ENCODE measurements around the gene ZNF135.

The ZNF135 gene

DNA sequence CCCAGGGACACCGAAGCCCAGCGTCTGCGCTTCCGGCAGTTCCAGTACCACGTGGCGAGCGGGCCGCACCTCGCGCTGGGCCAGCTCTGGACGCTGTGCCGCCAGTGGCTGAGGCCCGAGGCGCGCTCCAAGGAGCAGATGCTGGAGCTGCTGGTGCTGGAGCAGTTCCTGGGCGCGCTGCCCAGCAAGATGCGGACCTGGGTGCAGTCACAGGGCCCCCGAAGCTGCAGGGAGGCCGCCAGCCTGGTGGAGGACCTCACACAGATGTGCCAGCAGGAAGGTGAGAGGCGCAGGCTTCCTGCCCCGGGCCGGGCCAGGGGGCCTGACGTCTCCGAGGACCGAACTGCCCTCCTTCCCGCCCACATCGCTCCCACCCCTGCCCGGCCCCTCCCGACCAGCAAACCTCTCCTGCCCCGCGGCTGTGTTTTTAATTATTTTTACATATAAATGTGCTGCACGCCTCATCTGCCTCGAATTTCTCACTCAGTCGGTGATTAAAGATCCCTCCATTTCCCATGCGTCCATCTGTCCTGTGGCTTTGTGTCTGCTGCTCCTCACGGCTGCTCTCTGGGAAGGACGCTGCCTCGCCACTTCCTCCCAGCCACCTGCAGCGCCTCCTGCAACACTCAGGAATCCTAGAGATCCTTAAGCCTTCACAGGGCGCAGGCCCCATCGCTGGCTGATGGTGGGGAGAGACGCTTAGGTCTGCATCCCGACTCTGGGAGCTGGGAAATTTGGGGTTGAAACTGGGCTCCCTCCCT, 21.0 kb upstream of the ZNF135 start:
- Histone ChIP-seq H3K4me1 (no peaks in the 10 kb centered on the region), H3K27me3 (no peaks in the 10 kb centered on the region), H3K4me3 (ENCODE audit: low read depth, low read length) (no peak overlapping the region), H3K9me3 (peaks cover 3% of the 10 kb centered on the region; the same call in 1 of the 2 replicates), H3K36me3 (no peaks in the 10 kb centered on the region)
- TF ChIP-seq, protein P1, sequence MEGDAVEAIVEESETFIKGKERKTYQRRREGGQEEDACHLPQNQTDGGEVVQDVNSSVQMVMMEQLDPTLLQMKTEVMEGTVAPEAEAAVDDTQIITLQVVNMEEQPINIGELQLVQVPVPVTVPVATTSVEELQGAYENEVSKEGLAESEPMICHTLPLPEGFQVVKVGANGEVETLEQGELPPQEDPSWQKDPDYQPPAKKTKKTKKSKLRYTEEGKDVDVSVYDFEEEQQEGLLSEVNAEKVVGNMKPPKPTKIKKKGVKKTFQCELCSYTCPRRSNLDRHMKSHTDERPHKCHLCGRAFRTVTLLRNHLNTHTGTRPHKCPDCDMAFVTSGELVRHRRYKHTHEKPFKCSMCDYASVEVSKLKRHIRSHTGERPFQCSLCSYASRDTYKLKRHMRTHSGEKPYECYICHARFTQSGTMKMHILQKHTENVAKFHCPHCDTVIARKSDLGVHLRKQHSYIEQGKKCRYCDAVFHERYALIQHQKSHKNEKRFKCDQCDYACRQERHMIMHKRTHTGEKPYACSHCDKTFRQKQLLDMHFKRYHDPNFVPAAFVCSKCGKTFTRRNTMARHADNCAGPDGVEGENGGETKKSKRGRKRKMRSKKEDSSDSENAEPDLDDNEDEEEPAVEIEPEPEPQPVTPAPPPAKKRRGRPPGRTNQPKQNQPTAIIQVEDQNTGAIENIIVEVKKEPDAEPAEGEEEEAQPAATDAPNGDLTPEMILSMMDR (IDR thresholded peaks at IDR 0.05; ENCODE audit: low read depth, low read length), result no peak
- peak; percentile 26 for DNase-seq

- no peaks in the 10 kb centered on the region for H3K4me1 ChIP-seq
- DNase-seq, result no peak
Observed at GRCh38 chr19:58038688-58039204, 20.3 kb upstream of the ZNF135 start.

DNA sequence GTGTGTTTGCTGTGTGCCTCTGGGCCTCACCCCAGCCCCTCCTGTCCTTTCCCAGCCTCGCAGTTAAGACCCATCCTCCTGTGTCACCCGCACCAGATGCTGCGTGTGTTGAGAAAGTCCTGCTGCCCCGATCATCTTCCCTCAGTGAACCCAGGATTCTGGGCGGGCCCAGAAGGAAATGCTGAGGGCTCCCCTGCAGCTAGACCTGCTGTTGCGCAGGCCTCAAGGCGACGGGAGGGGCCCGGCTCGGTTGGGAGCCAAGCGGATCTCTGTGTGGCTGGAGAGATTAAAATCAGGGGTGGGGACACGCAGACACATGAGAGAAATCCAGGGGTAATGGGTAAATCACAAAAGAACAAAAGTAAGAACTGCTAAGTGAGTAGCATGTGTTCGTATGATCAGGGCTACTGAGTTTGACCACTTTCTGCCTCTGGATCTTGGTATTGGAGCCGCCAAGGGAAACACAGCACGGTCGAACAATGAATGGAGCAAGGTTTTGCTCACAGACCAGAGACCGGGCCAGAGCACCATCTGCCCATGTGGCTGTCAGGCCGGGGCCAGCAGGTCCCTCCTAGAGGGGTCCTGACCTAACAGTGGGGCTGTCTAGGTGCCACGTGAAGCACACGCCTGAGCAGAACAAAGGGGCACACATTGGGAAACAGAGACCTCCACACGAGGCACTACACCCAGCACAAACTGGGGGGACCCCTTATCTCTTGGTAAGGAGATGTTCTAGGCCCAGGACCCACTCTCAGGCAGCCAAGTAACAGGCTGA, 18.1 kb upstream of the ZNF135 start:
- Histone ChIP-seq H3K4me1 (no peaks in the 10 kb centered on the region), H3K27me3 (no peaks in the 10 kb centered on the region), H3K36me3 (no peaks in the 10 kb centered on the region), H3K4me3 (ENCODE audit: low read depth, low read length) (no peak overlapping the region), H3K9me3 (peaks cover 3% of the 10 kb centered on the region; the same call in 1 of the 2 replicates)
- TF ChIP-seq, protein P1 (IDR thresholded peaks at IDR 0.05; ENCODE audit: low read depth, low read length), result no peak
- DNase-seq, result no peak

More at GRCh38 chr19:58038688-58039204, 20.3 kb upstream of the ZNF135 start:
- Histone ChIP-seq H3K9me3 (peaks cover 3% of the 10 kb centered on the region; the same call in 1 of the 2 replicates), H3K27me3 (no peaks in the 10 kb centered on the region), H3K4me3 (ENCODE audit: low read depth, low read length) (no peak overlapping the region), H3K36me3 (no peaks in the 10 kb centered on the region)
- TF ChIP-seq, protein P1 (IDR thresholded peaks at IDR 0.05; ENCODE audit: low read depth, low read length), result no peak

- H3K9me3 ChIP-seq, result peaks cover 3% of the 10 kb centered on the region; the same call in 1 of the 2 replicates
- TF ChIP-seq, protein P1 (IDR thresholded peaks at IDR 0.05; ENCODE audit: low read depth, low read length), result no peak
Observed at GRCh38 chr19:58042495-58043340, 16.4 kb upstream of the ZNF135 start.

DNA sequence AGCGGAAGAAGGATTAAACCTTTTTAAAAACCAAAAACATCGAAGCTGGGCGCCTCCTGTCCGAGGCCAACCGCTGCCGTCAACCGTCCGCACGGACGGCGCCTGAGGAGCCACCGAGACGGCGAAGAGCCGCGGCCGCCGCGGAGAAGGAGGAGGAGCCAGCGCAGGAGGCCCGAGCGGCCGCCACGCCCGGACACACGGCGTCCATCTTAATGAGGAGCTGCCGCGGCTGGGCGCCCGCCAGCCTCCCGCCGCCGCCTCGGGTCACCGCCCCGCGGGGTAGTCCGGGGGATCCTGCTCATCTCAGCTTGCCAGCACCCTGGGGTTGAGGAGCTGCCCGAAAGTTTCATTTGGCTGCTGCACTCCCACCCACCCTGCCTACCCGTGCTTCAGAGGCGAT, 14.7 kb upstream of the ZNF135 start:
- Histone ChIP-seq H3K27me3 (no peaks in the 10 kb centered on the region), H3K9me3 (no peaks in the 10 kb centered on the region; the same call in 1 of the 2 replicates), H3K36me3 (no peaks in the 10 kb centered on the region), H3K4me3 (ENCODE audit: low read depth, low read length) (no peak overlapping the region), H3K4me1 (no peaks in the 10 kb centered on the region)
- TF ChIP-seq, protein P1 (IDR thresholded peaks at IDR 0.05; ENCODE audit: low read depth, low read length), result no peak
- DNase-seq, result no peak

More at GRCh38 chr19:58042495-58043340, 16.4 kb upstream of the ZNF135 start:
- Histone ChIP-seq H3K27me3 (no peaks in the 10 kb centered on the region), H3K4me1 (no peaks in the 10 kb centered on the region), H3K36me3 (no peaks in the 10 kb centered on the region), H3K4me3 (ENCODE audit: low read depth, low read length) (no peak overlapping the region)
- no peak for DNase-seq
